Activated T-helper 1 cell treated with Interleukin-2 at 50 U/mL for 16 hours (primary cell): ENCODE results near the gene FLCN.

ENCODE experiments used
- DNase-seq: peaks from one replicate; pipeline ENCODE4 v3.0.0-alpha.2; 2020; ENCODE audit warnings: low read depth

FLCN gene

GRCh38 chr17:17235212-17236174 lies 1.5 kb downstream of the FLCN start:
- DNase-seq: no peak

- no peak for DNase-seq
Measured at GRCh38 chr17:17232303-17232621, 4.7 kb downstream of the FLCN start.

- no peak for DNase-seq
Measured at GRCh38 chr17:17231621-17232302, 5.2 kb downstream of the FLCN start.

- no peak for DNase-seq
Measured at GRCh38 chr17:17229416-17230384, 7.3 kb downstream of the FLCN start.

DNA sequence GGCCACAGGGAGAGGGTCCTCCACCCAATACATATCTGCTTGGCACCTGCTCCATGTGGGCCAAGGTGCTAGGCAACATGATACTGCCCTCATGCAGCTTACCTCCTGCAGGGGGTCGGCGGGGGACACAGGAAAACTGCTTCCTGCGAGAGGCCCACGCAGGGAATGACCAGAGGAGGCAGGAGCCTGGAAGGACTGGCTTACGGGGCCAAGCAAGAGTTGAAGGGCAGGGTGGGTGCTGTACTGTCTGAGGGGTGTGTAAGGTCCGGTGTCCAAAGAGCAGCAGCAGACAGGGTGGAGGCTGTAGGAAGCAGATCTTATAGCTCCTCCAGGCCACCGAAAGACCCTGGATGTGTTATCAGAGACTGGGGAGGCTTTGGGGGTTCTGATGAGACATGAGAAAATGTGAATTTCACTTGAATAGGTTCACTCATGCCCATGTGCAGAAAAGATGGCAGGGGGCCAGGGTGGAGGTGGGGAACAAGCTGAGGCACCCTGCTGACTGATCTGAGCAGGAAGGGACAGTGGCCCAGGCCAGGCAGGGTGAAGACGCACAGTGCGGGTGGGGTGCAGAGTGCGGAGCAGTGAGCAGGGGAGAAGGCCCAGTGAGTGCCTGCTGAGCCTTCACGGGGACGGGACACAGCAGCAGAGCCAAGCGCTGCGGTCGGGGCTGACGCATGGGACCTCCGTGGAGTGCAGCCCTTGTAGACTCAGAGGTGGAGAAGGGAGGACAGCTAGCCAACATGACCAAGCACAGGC lies 8.3 kb downstream of the FLCN start:
- DNase-seq: no peak

- DNase-seq: no peak
Measured at GRCh38 chr17:17227608-17228520, 9.1 kb downstream of the FLCN start.

GRCh38 chr17:17226451-17227265 lies 10.3 kb downstream of the FLCN start:
- no peak for DNase-seq

- DNase-seq: no peak
Measured at GRCh38 chr17:17225901-17226300, 11.1 kb downstream of the FLCN start.

GRCh38 chr17:17224137-17224536 lies 12.8 kb downstream of the FLCN start:
- no peak for DNase-seq

GRCh38 chr17:17223736-17224135 lies 13.2 kb downstream of the FLCN start:
- DNase-seq: no peak

GRCh38 chr17:17221329-17221728 lies 15.6 kb downstream of the FLCN start:
- DNase-seq: no peak

GRCh38 chr17:17220529-17220928 lies 16.4 kb downstream of the FLCN start:
- DNase-seq: no peak

- no peak for DNase-seq
Measured at GRCh38 chr17:17217995-17218394, 19.0 kb downstream of the FLCN start.

- no peak for DNase-seq
Measured at GRCh38 chr17:17216776-17217175, 20.2 kb downstream of the FLCN start.

- DNase-seq: no peak
Measured at GRCh38 chr17:17216236-17216635, 20.7 kb downstream of the FLCN start.

DNA sequence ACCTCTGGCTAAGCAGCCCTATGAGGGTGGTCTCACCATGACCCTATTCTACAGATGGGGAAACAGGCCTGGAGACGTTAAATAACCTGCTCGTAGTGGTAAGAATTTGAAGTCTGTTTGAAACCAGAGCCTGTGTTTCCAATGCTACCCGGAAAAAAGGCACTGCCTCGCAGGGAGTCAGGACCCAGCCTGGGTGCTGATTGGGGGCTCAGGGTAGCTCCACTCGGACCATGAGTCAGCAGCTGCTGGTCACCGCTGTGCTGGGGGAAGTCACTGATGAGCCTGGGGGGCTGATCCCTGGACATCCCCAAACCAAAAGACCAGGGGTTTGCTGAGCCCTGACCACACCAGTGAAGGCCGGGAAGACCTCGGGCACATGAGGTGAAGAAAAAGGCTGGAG lies 21.4 kb downstream of the FLCN start:
- no peak for DNase-seq

GRCh38 chr17:17214646-17215436 lies 22.1 kb downstream of the FLCN start:
- DNase-seq: no peak

DNA sequence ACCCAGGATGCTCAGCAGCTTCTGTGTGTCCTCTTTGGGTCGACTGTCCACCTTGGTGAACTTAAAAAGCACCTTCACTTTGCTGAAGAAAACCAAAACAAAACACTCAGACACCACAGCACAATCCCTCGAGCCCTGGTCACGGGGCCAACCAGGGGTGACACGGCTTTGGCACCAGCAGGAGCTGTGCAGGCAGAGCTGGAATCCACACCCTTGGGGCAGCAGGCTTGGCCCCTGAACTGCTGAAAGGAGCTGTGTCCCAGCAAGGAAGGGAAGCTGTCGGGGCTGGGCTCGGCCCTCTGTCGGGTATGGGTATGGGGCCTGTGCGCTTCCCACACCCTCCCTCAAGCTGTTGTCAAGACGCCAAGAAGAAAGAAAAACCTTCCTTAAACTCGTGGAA lies 23.2 kb downstream of the FLCN start:
- no peak for DNase-seq

GRCh38 chr17:17207998-17208397 lies 29.0 kb downstream of the FLCN start:
- DNase-seq: no peak
